Measurements from ENCODE around the gene GDNF.
"Not testable (repeated sequence)": the region's sequence is repeated elsewhere in the genome, so short reads cannot be mapped to it uniquely, and the experiment has no call there.

GDNF gene

GRCh38 chr5:37786416-37786815, 53.4 kb downstream of the GDNF start:
- no peak for ATAC-seq
- TF ChIP-seq ZC3H10 (CRISPR knock-in tag; IDR thresholded peaks at IDR 0.05): no peak
- TF ChIP-seq SNAI2 (CRISPR knock-in tag; IDR thresholded peaks at IDR 0.05): no peak

DNA sequence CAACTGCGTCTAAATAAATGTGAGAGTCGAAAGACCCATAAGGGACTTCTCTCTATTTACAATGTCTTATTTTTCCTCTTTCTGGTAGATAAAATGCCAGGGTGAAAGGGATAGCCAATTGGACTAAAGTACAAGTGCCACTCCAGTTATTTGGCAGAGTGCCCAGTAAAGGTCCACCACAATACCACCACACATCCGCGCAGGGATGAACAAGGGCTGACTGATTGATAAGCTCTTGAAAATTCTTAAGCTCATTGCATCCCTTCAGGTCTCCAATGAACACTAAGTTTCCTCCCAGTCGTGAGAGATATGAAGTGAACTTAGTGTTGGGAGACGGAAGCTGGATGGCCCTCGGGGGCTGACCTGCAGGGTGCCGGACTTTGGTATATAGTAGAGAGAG, 58.4 kb downstream of the GDNF start:
- not testable (repeated sequence) for ATAC-seq

DNA sequence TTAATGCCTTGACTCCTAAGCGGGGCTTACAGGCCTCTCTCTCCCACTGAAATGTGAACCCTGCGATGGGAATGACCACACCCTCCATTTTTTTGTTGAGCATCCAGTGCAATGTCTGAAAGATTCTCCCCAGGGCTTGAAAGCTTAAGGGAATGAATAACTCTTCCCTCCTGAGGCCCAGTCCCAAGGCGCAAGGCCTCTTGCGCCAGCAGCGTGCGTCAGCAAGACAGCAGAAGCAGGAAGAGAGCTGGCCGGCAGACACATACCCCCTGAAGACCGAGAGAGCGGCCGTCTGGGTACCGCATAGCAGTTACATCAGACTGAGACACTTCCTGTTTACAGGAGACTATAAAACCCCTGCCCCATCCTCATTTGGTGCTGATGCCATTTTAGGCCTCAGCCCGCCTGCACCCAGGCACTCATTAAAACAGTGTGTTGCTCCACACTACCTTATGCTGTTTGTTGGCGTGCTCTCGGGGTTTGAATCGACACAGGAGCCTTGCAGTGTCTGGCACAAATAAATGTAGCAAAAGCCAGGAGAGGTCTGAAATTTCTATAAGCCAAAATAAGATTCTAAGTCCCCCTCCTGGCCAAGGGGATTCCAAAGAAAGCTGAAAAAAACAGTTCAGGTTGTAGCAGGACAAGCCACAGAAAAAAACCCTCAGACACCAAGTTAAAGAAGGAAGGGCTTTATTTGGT, 62.3 kb downstream of the GDNF start:
- TF ChIP-seq TOX (CRISPR knock-in tag; IDR thresholded peaks at IDR 0.05; ENCODE audit: borderline replicate concordance) (no peak), BACH2 (CRISPR knock-in tag; IDR thresholded peaks at IDR 0.05; ENCODE audit: borderline replicate concordance) (no peak), ZC3H10 (CRISPR knock-in tag; IDR thresholded peaks at IDR 0.05) (no peak), ZNF8 (CRISPR knock-in tag; IDR thresholded peaks at IDR 0.05) (no peak), OSR1 (CRISPR knock-in tag; IDR thresholded peaks at IDR 0.05) (no peak)
- TF ChIP-seq, protein P1, sequence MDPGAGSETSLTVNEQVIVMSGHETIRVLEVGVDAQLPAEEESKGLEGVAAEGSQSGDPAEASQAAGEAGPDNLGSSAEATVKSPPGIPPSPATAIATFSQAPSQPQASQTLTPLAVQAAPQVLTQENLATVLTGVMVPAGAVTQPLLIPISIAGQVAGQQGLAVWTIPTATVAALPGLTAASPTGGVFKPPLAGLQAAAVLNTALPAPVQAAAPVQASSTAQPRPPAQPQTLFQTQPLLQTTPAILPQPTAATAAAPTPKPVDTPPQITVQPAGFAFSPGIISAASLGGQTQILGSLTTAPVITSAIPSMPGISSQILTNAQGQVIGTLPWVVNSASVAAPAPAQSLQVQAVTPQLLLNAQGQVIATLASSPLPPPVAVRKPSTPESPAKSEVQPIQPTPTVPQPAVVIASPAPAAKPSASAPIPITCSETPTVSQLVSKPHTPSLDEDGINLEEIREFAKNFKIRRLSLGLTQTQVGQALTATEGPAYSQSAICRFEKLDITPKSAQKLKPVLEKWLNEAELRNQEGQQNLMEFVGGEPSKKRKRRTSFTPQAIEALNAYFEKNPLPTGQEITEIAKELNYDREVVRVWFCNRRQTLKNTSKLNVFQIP (CRISPR knock-in tag; IDR thresholded peaks at IDR 0.05; ENCODE audit: borderline replicate concordance, low read depth): no peak
- ATAC-seq: no peak

DNA sequence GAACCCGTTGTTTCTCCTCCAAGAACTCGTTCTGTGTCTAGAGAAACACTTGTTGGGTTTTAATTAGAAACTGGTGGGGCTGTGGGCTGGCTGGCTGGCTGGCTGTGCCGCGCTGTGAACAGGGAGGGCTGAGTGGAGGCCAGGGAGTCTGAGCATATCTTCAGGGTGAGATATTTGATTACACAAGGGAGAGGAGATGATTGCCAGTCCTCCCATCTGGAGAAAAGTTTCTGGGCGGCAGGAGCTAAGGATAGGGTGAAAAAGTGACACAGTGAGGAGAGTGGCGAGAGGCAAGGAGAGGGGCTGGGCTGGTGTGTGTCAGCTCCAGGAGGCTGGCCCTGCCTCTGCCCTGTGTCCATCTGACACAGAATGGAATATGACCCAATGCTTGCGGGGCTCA, 63.0 kb downstream of the GDNF start:
- TF ChIP-seq, protein P1 (CRISPR knock-in tag; IDR thresholded peaks at IDR 0.05; ENCODE audit: borderline replicate concordance, low read depth): no peak
- TF ChIP-seq CREB5 (CRISPR knock-in tag; IDR thresholded peaks at IDR 0.05; ENCODE audit: low read depth) (no peak), ARNTL (CRISPR knock-in tag; IDR thresholded peaks at IDR 0.05; ENCODE audit: borderline replicate concordance, low read depth) (no peak), ZFP3 (CRISPR knock-in tag; IDR thresholded peaks at IDR 0.05) (no peak), ISL1 (CRISPR knock-in tag; IDR thresholded peaks at IDR 0.05) (no peak), ZNF70 (CRISPR knock-in tag; IDR thresholded peaks at IDR 0.05) (no peak)
- peak; percentile 44 for ATAC-seq

- no peak for TF ChIP-seq PPARA (CRISPR knock-in tag; IDR thresholded peaks at IDR 0.05; ENCODE audit: borderline replicate concordance)
- no peak for TF ChIP-seq GLIS3 (CRISPR knock-in tag; IDR thresholded peaks at IDR 0.05)
- TF ChIP-seq ZNF565 (CRISPR knock-in tag; conservative IDR thresholded peaks at IDR 0.05; ENCODE audit: low read depth): no peak
- no peak for TF ChIP-seq ZNF70 (CRISPR knock-in tag; IDR thresholded peaks at IDR 0.05)
- TF ChIP-seq ZC3H10 (CRISPR knock-in tag; IDR thresholded peaks at IDR 0.05): no peak
- TF ChIP-seq ESRRG (CRISPR knock-in tag; IDR thresholded peaks at IDR 0.05): no peak
- TF ChIP-seq, protein P1 (CRISPR knock-in tag; IDR thresholded peaks at IDR 0.05; ENCODE audit: borderline replicate concordance, low read depth): no peak
- no peak for TF ChIP-seq OSR1 (CRISPR knock-in tag; IDR thresholded peaks at IDR 0.05)
- TF ChIP-seq ZFP3 (CRISPR knock-in tag; IDR thresholded peaks at IDR 0.05): no peak
- no peak for TF ChIP-seq ISL1 (CRISPR knock-in tag; IDR thresholded peaks at IDR 0.05)
- TF ChIP-seq RARB (CRISPR knock-in tag; IDR thresholded peaks at IDR 0.05): no peak
- TF ChIP-seq, protein P2, sequence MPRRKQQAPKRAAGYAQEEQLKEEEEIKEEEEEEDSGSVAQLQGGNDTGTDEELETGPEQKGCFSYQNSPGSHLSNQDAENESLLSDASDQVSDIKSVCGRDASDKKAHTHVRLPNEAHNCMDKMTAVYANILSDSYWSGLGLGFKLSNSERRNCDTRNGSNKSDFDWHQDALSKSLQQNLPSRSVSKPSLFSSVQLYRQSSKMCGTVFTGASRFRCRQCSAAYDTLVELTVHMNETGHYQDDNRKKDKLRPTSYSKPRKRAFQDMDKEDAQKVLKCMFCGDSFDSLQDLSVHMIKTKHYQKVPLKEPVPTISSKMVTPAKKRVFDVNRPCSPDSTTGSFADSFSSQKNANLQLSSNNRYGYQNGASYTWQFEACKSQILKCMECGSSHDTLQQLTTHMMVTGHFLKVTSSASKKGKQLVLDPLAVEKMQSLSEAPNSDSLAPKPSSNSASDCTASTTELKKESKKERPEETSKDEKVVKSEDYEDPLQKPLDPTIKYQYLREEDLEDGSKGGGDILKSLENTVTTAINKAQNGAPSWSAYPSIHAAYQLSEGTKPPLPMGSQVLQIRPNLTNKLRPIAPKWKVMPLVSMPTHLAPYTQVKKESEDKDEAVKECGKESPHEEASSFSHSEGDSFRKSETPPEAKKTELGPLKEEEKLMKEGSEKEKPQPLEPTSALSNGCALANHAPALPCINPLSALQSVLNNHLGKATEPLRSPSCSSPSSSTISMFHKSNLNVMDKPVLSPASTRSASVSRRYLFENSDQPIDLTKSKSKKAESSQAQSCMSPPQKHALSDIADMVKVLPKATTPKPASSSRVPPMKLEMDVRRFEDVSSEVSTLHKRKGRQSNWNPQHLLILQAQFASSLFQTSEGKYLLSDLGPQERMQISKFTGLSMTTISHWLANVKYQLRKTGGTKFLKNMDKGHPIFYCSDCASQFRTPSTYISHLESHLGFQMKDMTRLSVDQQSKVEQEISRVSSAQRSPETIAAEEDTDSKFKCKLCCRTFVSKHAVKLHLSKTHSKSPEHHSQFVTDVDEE (CRISPR knock-in tag; IDR thresholded peaks at IDR 0.05): no peak
- TF ChIP-seq TOX (CRISPR knock-in tag; IDR thresholded peaks at IDR 0.05; ENCODE audit: borderline replicate concordance): no peak
- TF ChIP-seq CSDC2 (CRISPR knock-in tag; IDR thresholded peaks at IDR 0.05): no peak
- no peak for ATAC-seq
These were observed 64.8 kb downstream of the GDNF start for GRCh38 chr5:37774912-37775483.
